Thoracic aorta (tissue), 2 donors: ENCODE data around the gene TTC39B. TPM values are rescaled to one million over a fixed set of nuclear protein-coding genes. Genes with fewer than 3 reads are reported as not detected.
A peak's percentile ranks its signal among the peaks of the same experiment; 100 is the strongest.

ENCODE experiments used
- ATAC-seq: fragments of 150-250 bp; one replicate; pipeline ENCODE4 v1.8.0; 2017; ENCODE audit warnings: low read depth; ENCODE audit not compliant: insufficient number of reproducible peaks, low FRiP score
- DNase-seq: peaks from one replicate; pipeline ENCODE4 v3.0.0-alpha.2; 2020; ENCODE audit warnings: low spot score
- H3K27ac ChIP-seq, 2 donors: fragments of 200-600 bp; sonication (generic); 1 replicate in 1 of 2; 2 replicates in 1 of 2; pipeline ENCODE4 v1.5.1; 2016; ENCODE audit warnings: mild to moderate bottlenecking in 2 of 2, moderate library complexity in 2 of 2
- H3K27me3 ChIP-seq: fragments of 200-600 bp; sonication (generic); replicated peaks from 2 replicates; pipeline ENCODE4 v1.6.0; 2016; ENCODE audit warnings: mild to moderate bottlenecking; ENCODE audit not compliant: insufficient read depth
- H3K36me3 ChIP-seq: fragments of 200-600 bp; sonication (generic); one replicate; pipeline ENCODE4 v1.5.1; 2016
- H3K4me1 ChIP-seq, 2 donors: fragments of 200-600 bp; sonication (generic); 1 replicate in 1 of 2; 2 replicates in 1 of 2; pipeline versions ENCODE4 v1.5.1 to v1.6.0; 2016; ENCODE audit warnings: low read depth in 2 of 2, mild to moderate bottlenecking in 1 of 2; ENCODE audit not compliant: control insufficient read depth in 1 of 2
- H3K4me3 ChIP-seq: fragments of 200-600 bp; sonication (generic); 2 replicates; pipeline ENCODE4 v1.5.1; 2016; ENCODE audit warnings: mild to moderate bottlenecking
- H3K9me3 ChIP-seq: fragments of 200-600 bp; sonication (generic); 2 replicates; pipeline ENCODE4 v1.5.1; 2016
- CTCF ChIP-seq: fragments of 200-600 bp; sonication (generic); IDR thresholded peaks from one replicate; pipeline ENCODE4 v1.5.1; 2019; ENCODE audit warnings: antibody characterized with exemption
- total RNA-seq, 2 donors: library from RNA; depleted of rRNA; stranded (reverse); fragments of >200 nt; gene quantifications; one replicate each; pipeline versions ENCODE4 v1.1.0 to v1.2.3, GENCODE V29; 2016

Gene TTC39B
- total RNA-seq, 2 donors from 2014 or later = 24.2 to 46.7 TPM

DNA sequence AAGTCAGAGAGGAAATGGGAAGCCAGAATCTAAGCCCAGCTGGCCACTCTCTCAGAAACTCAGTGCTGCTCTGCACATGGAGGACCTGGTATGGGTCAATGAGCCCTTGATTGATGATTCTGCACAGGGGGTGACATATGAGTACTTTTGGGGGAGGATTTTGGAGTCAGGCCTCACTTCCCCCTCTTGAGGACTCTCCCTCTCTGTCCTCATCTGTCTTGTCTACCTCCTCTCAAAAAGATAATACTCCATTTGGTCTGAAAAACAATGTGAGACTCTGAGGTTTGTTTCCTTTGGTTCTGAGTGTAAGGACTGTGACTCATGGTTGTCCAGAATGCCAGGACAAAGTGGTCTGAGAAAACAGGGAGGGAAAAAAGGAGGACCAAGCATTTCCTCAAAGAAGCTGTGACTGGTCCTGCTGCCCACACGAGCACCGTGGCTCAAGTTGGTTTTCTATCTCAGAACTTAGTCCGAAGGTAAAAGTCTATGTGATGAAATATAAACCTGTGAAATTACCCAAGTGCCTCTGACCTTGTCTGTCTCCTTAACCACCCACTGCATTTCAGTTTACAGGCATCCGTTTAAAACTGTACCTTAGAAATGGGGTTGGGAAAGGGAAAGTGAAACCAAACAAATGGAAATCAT lies 11.1 kb downstream of the TTC39B start:
- peak overlapping the region; percentile 86 to 90 for H3K27ac ChIP-seq
- no peaks in the 10 kb centered on the region for H3K27me3 ChIP-seq
- no peaks in the 10 kb centered on the region for H3K9me3 ChIP-seq
- TF ChIP-seq CTCF = no peak
- DNase-seq (no peak), ATAC-seq (peak; percentile 21)
- peak overlapping the region; percentile 76 for H3K4me3 ChIP-seq
- H3K36me3 ChIP-seq = no peaks in the 10 kb centered on the region
- H3K4me1 ChIP-seq = peaks cover 38 to 82% of the 10 kb centered on the region in 2 donors

GRCh38 chr9:15294604-15295003 lies 12.4 kb downstream of the TTC39B start:
- DNase-seq = no peak
- Histone ChIP-seq H3K27me3 (no peaks in the 10 kb centered on the region), H3K9me3 (no peaks in the 10 kb centered on the region), H3K27ac (peak overlapping the region; percentile 86 to 90), H3K4me3 (no peak overlapping the region), H3K36me3 (no peaks in the 10 kb centered on the region), H3K4me1 (peaks cover 35 to 72% of the 10 kb centered on the region in 2 donors)
- no peak for TF ChIP-seq CTCF
- ATAC-seq = no peak

DNA sequence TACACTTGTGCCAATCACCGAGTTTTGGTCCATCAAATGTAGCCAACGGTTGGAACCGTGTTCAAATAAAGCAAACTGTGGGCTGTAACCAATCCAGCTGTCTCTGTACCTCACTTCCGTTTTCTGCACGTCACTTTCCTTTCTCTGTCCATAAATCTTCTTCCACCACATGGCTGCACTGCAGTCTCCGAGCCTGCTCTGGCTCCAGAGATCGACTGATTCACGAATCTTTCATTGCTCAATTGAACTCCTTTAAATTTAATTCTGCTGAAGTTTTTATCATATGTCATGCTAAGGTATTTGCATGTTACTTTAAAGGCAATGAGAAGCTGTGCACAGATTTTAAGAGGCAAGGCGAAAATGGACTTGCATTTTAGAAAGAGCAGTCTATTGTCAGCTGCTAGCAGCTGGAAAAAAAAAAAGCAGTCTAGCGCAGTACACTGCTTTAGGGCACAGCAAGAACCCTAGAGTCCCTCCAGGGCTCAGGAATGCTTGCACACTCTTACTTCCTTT lies 13.2 kb downstream of the TTC39B start:
- no peak for TF ChIP-seq CTCF
- DNase-seq (no peak), ATAC-seq (no peak)
- H3K36me3 ChIP-seq = no peaks in the 10 kb centered on the region
- no peaks in the 10 kb centered on the region for H3K27me3 ChIP-seq
- H3K4me3 ChIP-seq = peak overlapping the region; percentile 41
- no peaks in the 10 kb centered on the region for H3K9me3 ChIP-seq
- H3K27ac ChIP-seq = peak overlapping the region; percentile 86 to 90
- peaks cover 39 to 71% of the 10 kb centered on the region in 2 donors for H3K4me1 ChIP-seq

GRCh38 chr9:15293084-15293483 lies 13.9 kb downstream of the TTC39B start:
- no peaks in the 10 kb centered on the region for H3K27me3 ChIP-seq
- H3K4me3 ChIP-seq = peak overlapping the region; percentile 41
- H3K4me1 ChIP-seq = peaks cover 39 to 69% of the 10 kb centered on the region in 2 donors
- H3K36me3 ChIP-seq = no peaks in the 10 kb centered on the region
- no peak for ATAC-seq
- H3K27ac ChIP-seq = peak overlapping the region; percentile 86 to 90
- DNase-seq = no peak
- no peak for TF ChIP-seq CTCF
- no peaks in the 10 kb centered on the region for H3K9me3 ChIP-seq

- no peak for TF ChIP-seq CTCF
- no peaks in the 10 kb centered on the region for H3K9me3 ChIP-seq
- no peak overlapping the region for H3K27ac ChIP-seq
- no peak overlapping the region for H3K4me3 ChIP-seq
- no peaks in the 10 kb centered on the region for H3K36me3 ChIP-seq
- DNase-seq (no peak), ATAC-seq (no peak)
- no peaks in the 10 kb centered on the region for H3K27me3 ChIP-seq
- peaks cover 21 to 43% of the 10 kb centered on the region in 2 donors for H3K4me1 ChIP-seq
Measured at GRCh38 chr9:15289603-15290002, 17.4 kb downstream of the TTC39B start.
